Measurements from ENCODE around the gene TSPAN13.

The TSPAN13 gene

GRCh38 chr7:16816824-16817223, 63.3 kb downstream of the TSPAN13 start:
- no peak for DNase-seq

- DNase-seq, result no peak
Observed at GRCh38 chr7:16817536-16817935, 64.0 kb downstream of the TSPAN13 start.

- DNase-seq, result no peak
Observed at GRCh38 chr7:16818732-16819131, 65.2 kb downstream of the TSPAN13 start.

GRCh38 chr7:16822029-16822428, 68.5 kb downstream of the TSPAN13 start:
- no peak for DNase-seq

- DNase-seq, result no peak
Observed at GRCh38 chr7:16826060-16826459, 72.5 kb downstream of the TSPAN13 start.

GRCh38 chr7:16833373-16833772, 79.8 kb downstream of the TSPAN13 start:
- DNase-seq, result no peak
